ENCODE data around the gene CDC14C.

- TF ChIP-seq CTCF (IDR thresholded peaks at IDR 0.05; ENCODE audit: insufficient read depth, low read length, poor library complexity, severe bottlenecking) (no peak), EZH2phosphoT487 (conservative IDR thresholded peaks at IDR 0.05; ENCODE audit: low read length) (no peak)
These were observed 9.3 kb downstream of the CDC14C start for GRCh38 chr7:48933549-48934085.

Measured in SU-DHL-6 (cell line).